ENCODE data around the gene TIMM17B.

DNA sequence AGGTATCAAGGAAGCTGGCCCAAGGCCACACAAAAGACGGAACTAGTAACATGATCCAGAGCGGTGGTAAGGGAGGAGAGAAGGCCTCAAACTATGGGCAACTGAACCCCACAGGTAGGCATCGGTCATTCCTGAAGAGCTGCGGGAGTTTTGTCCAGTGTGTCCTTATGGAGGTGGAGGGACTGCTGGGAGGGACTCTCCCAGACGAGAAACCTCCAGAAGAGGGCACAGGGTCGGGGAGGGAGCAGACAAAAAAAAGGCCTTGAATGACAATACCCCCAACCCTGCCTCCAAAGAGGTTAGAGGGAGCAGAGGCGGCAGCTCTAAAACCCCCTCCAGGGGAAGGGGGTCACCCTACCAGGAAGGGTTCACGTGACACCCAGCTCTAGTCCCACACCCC lies 6.6 kb upstream of the TIMM17B start:
- no peak for TF ChIP-seq POLR2A (IDR thresholded peaks at IDR 0.05)
- TF ChIP-seq, protein P1, sequence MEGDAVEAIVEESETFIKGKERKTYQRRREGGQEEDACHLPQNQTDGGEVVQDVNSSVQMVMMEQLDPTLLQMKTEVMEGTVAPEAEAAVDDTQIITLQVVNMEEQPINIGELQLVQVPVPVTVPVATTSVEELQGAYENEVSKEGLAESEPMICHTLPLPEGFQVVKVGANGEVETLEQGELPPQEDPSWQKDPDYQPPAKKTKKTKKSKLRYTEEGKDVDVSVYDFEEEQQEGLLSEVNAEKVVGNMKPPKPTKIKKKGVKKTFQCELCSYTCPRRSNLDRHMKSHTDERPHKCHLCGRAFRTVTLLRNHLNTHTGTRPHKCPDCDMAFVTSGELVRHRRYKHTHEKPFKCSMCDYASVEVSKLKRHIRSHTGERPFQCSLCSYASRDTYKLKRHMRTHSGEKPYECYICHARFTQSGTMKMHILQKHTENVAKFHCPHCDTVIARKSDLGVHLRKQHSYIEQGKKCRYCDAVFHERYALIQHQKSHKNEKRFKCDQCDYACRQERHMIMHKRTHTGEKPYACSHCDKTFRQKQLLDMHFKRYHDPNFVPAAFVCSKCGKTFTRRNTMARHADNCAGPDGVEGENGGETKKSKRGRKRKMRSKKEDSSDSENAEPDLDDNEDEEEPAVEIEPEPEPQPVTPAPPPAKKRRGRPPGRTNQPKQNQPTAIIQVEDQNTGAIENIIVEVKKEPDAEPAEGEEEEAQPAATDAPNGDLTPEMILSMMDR (IDR thresholded peaks at IDR 0.05): no peak

All from Peyer's patch (tissue), 4 donors.